HepG2 (cell line): ENCODE data around the gene BPHL. TPM values are rescaled to one million over a fixed set of nuclear protein-coding genes. Genes with fewer than 3 reads are reported as not detected.

Experiments
- DNMT1 ChIP-seq: sonication (generic); formaldehyde crosslinking; IDR thresholded peaks from 2 replicates; pipeline ENCODE4 v1.5.1; 2020; ENCODE audit warnings: mild to moderate bottlenecking, missing genetic modification reagents
- DNMT3B ChIP-seq: conservative IDR thresholded peaks from 2 replicates; pipeline ENCODE4 v1.6.1; 2016; ENCODE audit warnings: missing biosample characterization, control low read depth
- FOXM1 ChIP-seq: sonication (generic); formaldehyde crosslinking; IDR thresholded peaks from 2 replicates; pipeline ENCODE4 v1.5.0; 2020; ENCODE audit warnings: missing genetic modification reagents
- RFXANK ChIP-seq: IDR thresholded peaks from 2 replicates; pipeline ENCODE4 v1.6.1; 2016
- SSRP1 ChIP-seq: IDR thresholded peaks from 2 replicates; pipeline ENCODE4 v1.6.1; 2016; ENCODE audit warnings: control low read depth
- ZBTB38 ChIP-seq: sonication (generic); formaldehyde crosslinking; IDR thresholded peaks from 2 replicates; pipeline ENCODE4 v1.5.1; 2020; ENCODE audit warnings: mild to moderate bottlenecking, missing genetic modification reagents
- ZMYM3 ChIP-seq: sonication (generic); formaldehyde crosslinking; IDR thresholded peaks from 2 replicates; pipeline ENCODE4 v1.5.1; 2020; ENCODE audit warnings: mild to moderate bottlenecking, missing genetic modification reagents
- ZNF17 ChIP-seq: sonication (generic); formaldehyde crosslinking; IDR thresholded peaks from 2 replicates; pipeline ENCODE4 v1.5.0; 2020; ENCODE audit warnings: mild to moderate bottlenecking, missing genetic modification reagents
- ZNF260 ChIP-seq: sonication (generic); formaldehyde crosslinking; IDR thresholded peaks from 2 replicates; pipeline ENCODE4 v1.4.0; 2020; ENCODE audit warnings: missing genetic modification reagents, low read depth, mild to moderate bottlenecking, borderline replicate concordance
- ZNF430 ChIP-seq: sonication (generic); formaldehyde crosslinking; IDR thresholded peaks from 2 replicates; pipeline ENCODE4 v1.9.0; 2021; ENCODE audit warnings: mild to moderate bottlenecking, missing genetic modification reagents
- ZNF598 ChIP-seq: sonication (generic); formaldehyde crosslinking; IDR thresholded peaks from 2 replicates; pipeline ENCODE4 v1.5.1; 2020; ENCODE audit warnings: mild to moderate bottlenecking, missing genetic modification reagents, borderline replicate concordance
- ZNF737 ChIP-seq: sonication (generic); formaldehyde crosslinking; IDR thresholded peaks from 2 replicates; pipeline ENCODE4 v1.5.0; 2020; ENCODE audit warnings: missing genetic modification reagents, mild to moderate bottlenecking, borderline replicate concordance
- ZNF749 ChIP-seq: sonication (generic); formaldehyde crosslinking; IDR thresholded peaks from 2 replicates; pipeline ENCODE4 v1.8.0; 2022; ENCODE audit warnings: mild to moderate bottlenecking, missing genetic modification reagents, moderate library complexity, borderline replicate concordance
- ZNF775 ChIP-seq: sonication (generic); formaldehyde crosslinking; IDR thresholded peaks from 2 replicates; pipeline ENCODE4 v1.4.0; 2020; ENCODE audit warnings: missing genetic modification reagents, mild to moderate bottlenecking, moderate library complexity, borderline replicate concordance
- polyA plus RNA-seq, 8 experiments: library from polyadenylated mRNA; depleted of rRNA in 3 of 8; stranded (reverse) in 7 of 8; unstranded in 1 of 8; fragments of >200 nt; fragmentation: Illumina TruSeq in 4 of 8; extraction: Trizol in 4 of 8; gene quantifications; 2 replicates each; pipeline versions ENCODE4 v1.2.1 to v1.2.3, GENCODE V29; 2011 to 2016; ENCODE audit warnings: low read depth in 4 of 8, missing spikeins in 1 of 8, mixed read lengths in 1 of 8; ENCODE audit not compliant: insufficient read depth in 1 of 8
- total RNA-seq, 5 experiments: library from RNA; depleted of rRNA; stranded (reverse); fragments of >200 nt; fragmentation: Illumina TruSeq; extraction: Trizol; gene quantifications; 2 replicates each; pipeline ENCODE4 v1.2.3, GENCODE V29; 2016; ENCODE audit warnings: low read depth in 1 of 5
- TF ChIP-seq, protein P1 (sequence below): sonication (generic); formaldehyde crosslinking; IDR thresholded peaks from 2 replicates; pipeline ENCODE4 v1.9.0; 2022; ENCODE audit warnings: low read depth, missing genetic modification reagents
- TF ChIP-seq, protein P2 (sequence below): sonication (generic); formaldehyde crosslinking; IDR thresholded peaks from 2 replicates; pipeline ENCODE4 v1.8.0; 2022; ENCODE audit warnings: low read depth, missing genetic modification reagents
- TF ChIP-seq, protein P3 (sequence below): sonication (generic); formaldehyde crosslinking; IDR thresholded peaks from 2 replicates; pipeline ENCODE4 v1.9.0; 2021; ENCODE audit warnings: missing genetic modification reagents, borderline replicate concordance
- TF ChIP-seq, protein P4 (sequence below): sonication (generic); formaldehyde crosslinking; conservative IDR thresholded peaks from 2 replicates; pipeline ENCODE4 v1.4.0; 2020; ENCODE audit warnings: missing genetic modification reagents
- TF ChIP-seq, protein P5 (sequence below): sonication (generic); formaldehyde crosslinking; conservative IDR thresholded peaks from 2 replicates; pipeline ENCODE4 v1.5.0; 2020; ENCODE audit warnings: missing genetic modification reagents

Gene BPHL
- total and polyA plus RNA-seq, 2 of the 13 experiments (the other 11 are each of a cell fraction or from before 2014, with no cell fraction given) = 37.8 to 39.5 TPM

DNA sequence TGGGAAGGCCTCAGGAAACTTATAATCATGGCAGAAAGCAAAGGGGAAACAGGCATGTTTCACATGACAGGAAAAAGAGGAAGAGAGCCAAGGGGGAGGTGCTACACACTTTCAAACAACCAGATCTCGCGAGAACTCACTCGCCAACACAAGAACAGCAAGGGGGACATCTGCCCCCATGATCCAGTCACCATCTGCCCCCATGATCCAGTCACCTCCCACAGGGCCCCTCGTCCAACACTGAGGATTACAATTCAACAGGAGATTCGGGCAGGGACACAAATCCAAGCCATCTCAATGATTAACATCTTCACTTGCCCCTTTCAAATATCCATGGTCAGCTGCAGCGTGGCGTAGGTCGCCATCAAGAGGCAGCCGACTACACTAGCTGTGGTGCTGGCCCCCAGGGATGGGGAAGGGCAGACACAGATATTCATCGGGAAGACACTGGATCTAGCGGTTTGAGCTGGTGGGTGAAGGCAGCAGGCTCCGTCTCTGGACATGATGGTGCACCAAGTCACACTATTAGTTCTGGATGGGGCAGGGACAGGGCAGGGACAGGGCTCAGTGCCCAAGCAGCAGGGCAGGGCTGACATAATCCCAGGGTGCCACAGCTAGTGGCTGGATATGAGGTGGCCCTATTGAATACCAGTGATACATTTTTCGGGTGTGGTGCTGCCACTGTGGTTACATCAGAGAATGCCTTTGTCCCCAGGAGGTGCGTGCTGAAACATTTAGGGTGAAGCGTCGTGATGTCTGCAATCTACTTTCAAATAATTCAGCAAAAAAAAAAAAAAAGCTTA, 77.4 kb downstream of the BPHL start (continued):
- TF ChIP-seq, protein P1, sequence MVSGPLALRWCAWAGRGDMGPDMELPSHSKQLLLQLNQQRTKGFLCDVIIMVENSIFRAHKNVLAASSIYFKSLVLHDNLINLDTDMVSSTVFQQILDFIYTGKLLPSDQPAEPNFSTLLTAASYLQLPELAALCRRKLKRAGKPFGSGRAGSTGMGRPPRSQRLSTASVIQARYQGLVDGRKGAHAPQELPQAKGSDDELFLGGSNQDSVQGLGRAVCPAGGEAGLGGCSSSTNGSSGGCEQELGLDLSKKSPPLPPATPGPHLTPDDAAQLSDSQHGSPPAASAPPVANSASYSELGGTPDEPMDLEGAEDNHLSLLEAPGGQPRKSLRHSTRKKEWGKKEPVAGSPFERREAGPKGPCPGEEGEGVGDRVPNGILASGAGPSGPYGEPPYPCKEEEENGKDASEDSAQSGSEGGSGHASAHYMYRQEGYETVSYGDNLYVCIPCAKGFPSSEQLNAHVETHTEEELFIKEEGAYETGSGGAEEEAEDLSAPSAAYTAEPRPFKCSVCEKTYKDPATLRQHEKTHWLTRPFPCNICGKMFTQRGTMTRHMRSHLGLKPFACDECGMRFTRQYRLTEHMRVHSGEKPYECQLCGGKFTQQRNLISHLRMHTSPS (CRISPR knock-in tag) = peak; percentile 57; the same call in 1 of the 2 replicates
- TF ChIP-seq ZNF749 (CRISPR knock-in tag) (no peak), ZNF260 (no peak), ZNF598 (no peak; the same call in 1 of the 2 replicates), ZNF737 (no peak), DNMT1 (no peak), ZNF775 (no peak), ZNF430 (CRISPR knock-in tag) (peak; percentile 72; the same call in 1 of the 2 replicates), ZBTB38 (CRISPR knock-in tag) (peak; percentile 71; the same call in 1 of the 2 replicates), RFXANK (CRISPR knock-in tag) (no peak), FOXM1 (CRISPR knock-in tag) (no peak), ZMYM3 (CRISPR knock-in tag) (peak; percentile 30; the same call in 1 of the 2 replicates), SSRP1 (CRISPR knock-in tag) (no peak), ZNF17 (no peak), DNMT3B (CRISPR knock-in tag) (no peak)
- TF ChIP-seq, protein P2, sequence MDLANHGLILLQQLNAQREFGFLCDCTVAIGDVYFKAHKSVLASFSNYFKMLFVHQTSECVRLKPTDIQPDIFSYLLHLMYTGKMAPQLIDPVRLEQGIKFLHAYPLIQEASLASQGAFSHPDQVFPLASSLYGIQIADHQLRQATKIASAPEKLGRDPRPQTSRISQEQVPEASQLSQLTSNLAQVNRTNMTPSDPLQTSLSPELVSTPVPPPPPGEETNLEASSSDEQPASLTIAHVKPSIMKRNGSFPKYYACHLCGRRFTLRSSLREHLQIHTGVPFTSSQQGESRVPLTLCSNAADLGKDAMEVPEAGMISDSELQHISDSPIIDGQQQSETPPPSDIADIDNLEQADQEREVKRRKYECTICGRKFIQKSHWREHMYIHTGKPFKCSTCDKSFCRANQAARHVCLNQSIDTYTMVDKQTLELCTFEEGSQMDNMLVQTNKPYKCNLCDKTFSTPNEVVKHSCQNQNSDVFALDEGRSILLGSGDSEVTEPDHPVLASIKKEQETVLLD = no peak
- TF ChIP-seq, protein P3, sequence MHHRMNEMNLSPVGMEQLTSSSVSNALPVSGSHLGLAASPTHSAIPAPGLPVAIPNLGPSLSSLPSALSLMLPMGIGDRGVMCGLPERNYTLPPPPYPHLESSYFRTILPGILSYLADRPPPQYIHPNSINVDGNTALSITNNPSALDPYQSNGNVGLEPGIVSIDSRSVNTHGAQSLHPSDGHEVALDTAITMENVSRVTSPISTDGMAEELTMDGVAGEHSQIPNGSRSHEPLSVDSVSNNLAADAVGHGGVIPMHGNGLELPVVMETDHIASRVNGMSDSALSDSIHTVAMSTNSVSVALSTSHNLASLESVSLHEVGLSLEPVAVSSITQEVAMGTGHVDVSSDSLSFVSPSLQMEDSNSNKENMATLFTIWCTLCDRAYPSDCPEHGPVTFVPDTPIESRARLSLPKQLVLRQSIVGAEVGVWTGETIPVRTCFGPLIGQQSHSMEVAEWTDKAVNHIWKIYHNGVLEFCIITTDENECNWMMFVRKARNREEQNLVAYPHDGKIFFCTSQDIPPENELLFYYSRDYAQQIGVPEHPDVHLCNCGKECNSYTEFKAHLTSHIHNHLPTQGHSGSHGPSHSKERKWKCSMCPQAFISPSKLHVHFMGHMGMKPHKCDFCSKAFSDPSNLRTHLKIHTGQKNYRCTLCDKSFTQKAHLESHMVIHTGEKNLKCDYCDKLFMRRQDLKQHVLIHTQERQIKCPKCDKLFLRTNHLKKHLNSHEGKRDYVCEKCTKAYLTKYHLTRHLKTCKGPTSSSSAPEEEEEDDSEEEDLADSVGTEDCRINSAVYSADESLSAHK = no peak
- TF ChIP-seq, protein P4, sequence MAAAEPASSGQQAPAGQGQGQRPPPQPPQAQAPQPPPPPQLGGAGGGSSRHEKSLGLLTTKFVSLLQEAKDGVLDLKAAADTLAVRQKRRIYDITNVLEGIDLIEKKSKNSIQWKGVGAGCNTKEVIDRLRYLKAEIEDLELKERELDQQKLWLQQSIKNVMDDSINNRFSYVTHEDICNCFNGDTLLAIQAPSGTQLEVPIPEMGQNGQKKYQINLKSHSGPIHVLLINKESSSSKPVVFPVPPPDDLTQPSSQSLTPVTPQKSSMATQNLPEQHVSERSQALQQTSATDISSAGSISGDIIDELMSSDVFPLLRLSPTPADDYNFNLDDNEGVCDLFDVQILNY (CRISPR knock-in tag) = no peak
- TF ChIP-seq, protein P5, sequence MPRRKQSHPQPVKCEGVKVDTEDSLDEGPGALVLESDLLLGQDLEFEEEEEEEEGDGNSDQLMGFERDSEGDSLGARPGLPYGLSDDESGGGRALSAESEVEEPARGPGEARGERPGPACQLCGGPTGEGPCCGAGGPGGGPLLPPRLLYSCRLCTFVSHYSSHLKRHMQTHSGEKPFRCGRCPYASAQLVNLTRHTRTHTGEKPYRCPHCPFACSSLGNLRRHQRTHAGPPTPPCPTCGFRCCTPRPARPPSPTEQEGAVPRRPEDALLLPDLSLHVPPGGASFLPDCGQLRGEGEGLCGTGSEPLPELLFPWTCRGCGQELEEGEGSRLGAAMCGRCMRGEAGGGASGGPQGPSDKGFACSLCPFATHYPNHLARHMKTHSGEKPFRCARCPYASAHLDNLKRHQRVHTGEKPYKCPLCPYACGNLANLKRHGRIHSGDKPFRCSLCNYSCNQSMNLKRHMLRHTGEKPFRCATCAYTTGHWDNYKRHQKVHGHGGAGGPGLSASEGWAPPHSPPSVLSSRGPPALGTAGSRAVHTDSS (CRISPR knock-in tag) = no peak
